ENCODE results near the gene ZCCHC7. TPM values are rescaled to one million over a fixed set of nuclear protein-coding genes. Genes with fewer than 3 reads are reported as not detected.
A peak's percentile ranks its signal among the peaks of the same experiment; 100 is the strongest.

ZCCHC7 gene
- total RNA-seq, 1 donor from 2014 or later = 12.0 TPM

- Mint-ChIP-seq H3K4me3 (ENCODE audit: unreplicated experiment) (no peak overlapping the region), H3K27me3 (ENCODE audit: unreplicated experiment) (no peaks in the 10 kb centered on the region), H3K9me3 (ENCODE audit: unreplicated experiment) (no peaks in the 10 kb centered on the region), H3K36me3 (ENCODE audit: low read depth, unreplicated experiment) (no peaks in the 10 kb centered on the region), H3K4me1 (ENCODE audit: unreplicated experiment) (peaks cover 10% of the 10 kb centered on the region), H3K27ac (ENCODE audit: unreplicated experiment) (peak overlapping the region; percentile 6)
- TF ChIP-seq CTCF (IDR thresholded peaks at IDR 0.05; ENCODE audit: unreplicated experiment) = no peak
- peak; percentile 3 for DNase-seq (ENCODE audit: low spot score)
Observed at GRCh38 chr9:37324691-37325490, 204.5 kb downstream of the ZCCHC7 start.

DNA sequence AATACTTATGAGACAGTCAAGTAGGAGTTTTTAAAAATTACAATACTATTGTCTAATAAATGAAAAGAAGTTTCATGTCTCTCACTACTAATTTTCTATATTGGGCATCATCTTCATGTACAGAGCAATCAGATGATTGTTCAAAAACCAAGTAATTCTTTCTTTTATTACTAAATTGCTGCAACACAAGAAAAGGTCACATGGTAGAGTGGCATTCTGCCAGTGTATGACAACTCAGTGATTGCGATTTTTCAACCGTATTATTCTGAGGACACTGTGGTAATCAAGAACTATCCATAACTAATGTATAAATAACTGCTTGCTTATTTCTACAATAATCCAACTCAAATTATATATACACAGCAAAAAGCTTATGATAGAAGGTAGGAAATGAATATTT is 205.4 kb downstream of the ZCCHC7 start:
- no peak for DNase-seq (ENCODE audit: low spot score)
- Mint-ChIP-seq H3K4me1 (ENCODE audit: unreplicated experiment) (peaks cover 10% of the 10 kb centered on the region), H3K4me3 (ENCODE audit: unreplicated experiment) (no peak overlapping the region), H3K9me3 (ENCODE audit: unreplicated experiment) (no peaks in the 10 kb centered on the region), H3K36me3 (ENCODE audit: low read depth, unreplicated experiment) (no peaks in the 10 kb centered on the region), H3K27ac (ENCODE audit: unreplicated experiment) (no peak overlapping the region), H3K27me3 (ENCODE audit: unreplicated experiment) (no peaks in the 10 kb centered on the region)
- TF ChIP-seq CTCF (IDR thresholded peaks at IDR 0.05; ENCODE audit: unreplicated experiment) = no peak

GRCh38 chr9:37327553-37327952 is 207.2 kb downstream of the ZCCHC7 start:
- no peak overlapping the region for H3K27ac Mint-ChIP-seq (ENCODE audit: unreplicated experiment)

DNA sequence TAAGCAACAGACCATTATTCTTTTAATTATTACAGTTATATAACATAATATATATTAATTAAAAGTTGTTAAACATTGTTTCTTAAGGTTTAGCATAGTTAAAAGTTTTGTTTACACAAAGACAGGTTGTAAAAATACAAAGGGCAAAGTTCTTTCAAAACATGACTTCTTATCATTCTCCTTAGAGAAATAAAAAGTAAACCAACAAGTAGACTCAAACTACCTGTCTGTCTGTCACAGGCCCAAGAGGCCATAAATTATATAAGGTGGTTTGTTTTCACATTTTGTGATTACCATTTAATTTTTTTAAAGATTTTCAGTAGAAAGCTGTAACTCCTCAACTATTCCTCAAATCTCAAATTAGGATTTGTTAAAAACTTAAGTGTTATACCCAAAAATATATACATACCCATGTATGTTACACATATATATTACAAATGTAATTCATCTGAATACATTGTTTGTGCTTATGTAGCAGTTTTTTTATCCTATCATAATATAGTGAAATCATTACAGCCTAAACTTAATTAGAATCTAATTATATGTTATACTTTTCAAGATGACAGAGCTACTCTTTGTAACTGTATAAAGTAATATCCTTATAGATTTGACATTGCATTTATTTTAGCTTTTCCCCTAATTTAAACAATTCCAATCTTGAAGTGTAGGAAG is 208.3 kb downstream of the ZCCHC7 start:
- no peak overlapping the region for H3K4me3 Mint-ChIP-seq (ENCODE audit: unreplicated experiment)
- H3K36me3 Mint-ChIP-seq (ENCODE audit: low read depth, unreplicated experiment) = no peaks in the 10 kb centered on the region
- H3K27me3 Mint-ChIP-seq (ENCODE audit: unreplicated experiment) = no peaks in the 10 kb centered on the region
- TF ChIP-seq CTCF (IDR thresholded peaks at IDR 0.05; ENCODE audit: unreplicated experiment) = no peak
- peaks cover 10% of the 10 kb centered on the region for H3K4me1 Mint-ChIP-seq (ENCODE audit: unreplicated experiment)
- no peaks in the 10 kb centered on the region for H3K9me3 Mint-ChIP-seq (ENCODE audit: unreplicated experiment)
- no peak for DNase-seq (ENCODE audit: low spot score)
- H3K27ac Mint-ChIP-seq (ENCODE audit: unreplicated experiment) = no peak overlapping the region

More at GRCh38 chr9:37327553-37327952, 207.2 kb downstream of the ZCCHC7 start:
- Mint-ChIP-seq H3K36me3 (ENCODE audit: low read depth, unreplicated experiment) (no peaks in the 10 kb centered on the region), H3K9me3 (ENCODE audit: unreplicated experiment) (no peaks in the 10 kb centered on the region), H3K27me3 (ENCODE audit: unreplicated experiment) (no peaks in the 10 kb centered on the region), H3K4me1 (ENCODE audit: unreplicated experiment) (peaks cover 10% of the 10 kb centered on the region), H3K4me3 (ENCODE audit: unreplicated experiment) (no peak overlapping the region)
- TF ChIP-seq CTCF (IDR thresholded peaks at IDR 0.05; ENCODE audit: unreplicated experiment) = no peak
- no peak for DNase-seq (ENCODE audit: low spot score)

- DNase-seq (ENCODE audit: low spot score) = no peak
- no peaks in the 10 kb centered on the region for H3K9me3 Mint-ChIP-seq (ENCODE audit: unreplicated experiment)
- no peak for TF ChIP-seq CTCF (IDR thresholded peaks at IDR 0.05; ENCODE audit: unreplicated experiment)
- no peaks in the 10 kb centered on the region for H3K36me3 Mint-ChIP-seq (ENCODE audit: low read depth, unreplicated experiment)
- no peaks in the 10 kb centered on the region for H3K27me3 Mint-ChIP-seq (ENCODE audit: unreplicated experiment)
- peaks cover 4% of the 10 kb centered on the region for H3K4me1 Mint-ChIP-seq (ENCODE audit: unreplicated experiment)
- H3K27ac Mint-ChIP-seq (ENCODE audit: unreplicated experiment) = no peak overlapping the region
- no peak overlapping the region for H3K4me3 Mint-ChIP-seq (ENCODE audit: unreplicated experiment)
Observed at GRCh38 chr9:37329576-37329975, 209.2 kb downstream of the ZCCHC7 start.
